Activated CD8-positive, alpha-beta memory T cell treated with anti-CD3 and anti-CD28 coated beads for 4 hours (primary cell): ENCODE measurements around the gene ASS1.

Experiments
- DNase-seq, 2 donors: peaks; one replicate each; pipeline ENCODE4 v3.0.0-alpha.2; 2020; ENCODE audit warnings: low read depth in 2 of 2

Gene ASS1

GRCh38 chr9:130418776-130419175, 26.0 kb upstream of the ASS1 start:
- no peak for DNase-seq

GRCh38 chr9:130419521-130420035, 25.2 kb upstream of the ASS1 start:
- DNase-seq: no peak

GRCh38 chr9:130421154-130421801, 23.5 kb upstream of the ASS1 start:
- no peak for DNase-seq

DNA sequence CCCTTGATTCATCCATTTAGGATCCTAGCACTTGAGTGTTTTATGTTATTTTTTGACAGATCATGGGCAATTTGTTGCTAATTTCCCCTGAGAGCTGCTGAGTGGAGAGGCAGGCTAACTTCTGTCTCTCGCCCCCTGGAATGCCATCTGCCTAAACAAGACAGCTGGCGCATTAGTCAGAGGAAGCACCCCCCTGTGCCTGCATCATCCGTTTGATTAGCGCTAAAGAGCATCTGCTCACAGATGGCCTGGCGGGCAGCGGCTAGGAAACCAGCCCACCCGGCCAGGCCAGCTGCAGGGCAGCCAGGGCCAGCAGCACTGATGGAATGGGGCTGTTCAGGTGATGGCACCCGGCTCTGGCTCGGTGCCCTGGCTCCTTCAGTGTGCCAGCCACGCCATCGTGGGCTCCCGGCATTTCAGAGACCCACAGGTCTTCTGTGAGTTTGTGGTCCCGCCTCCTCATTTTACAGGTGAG, 22.9 kb upstream of the ASS1 start:
- DNase-seq: no peak

GRCh38 chr9:130422546-130422945, 22.2 kb upstream of the ASS1 start:
- no peak for DNase-seq

GRCh38 chr9:130423272-130423671, 21.5 kb upstream of the ASS1 start:
- no peak for DNase-seq

DNA sequence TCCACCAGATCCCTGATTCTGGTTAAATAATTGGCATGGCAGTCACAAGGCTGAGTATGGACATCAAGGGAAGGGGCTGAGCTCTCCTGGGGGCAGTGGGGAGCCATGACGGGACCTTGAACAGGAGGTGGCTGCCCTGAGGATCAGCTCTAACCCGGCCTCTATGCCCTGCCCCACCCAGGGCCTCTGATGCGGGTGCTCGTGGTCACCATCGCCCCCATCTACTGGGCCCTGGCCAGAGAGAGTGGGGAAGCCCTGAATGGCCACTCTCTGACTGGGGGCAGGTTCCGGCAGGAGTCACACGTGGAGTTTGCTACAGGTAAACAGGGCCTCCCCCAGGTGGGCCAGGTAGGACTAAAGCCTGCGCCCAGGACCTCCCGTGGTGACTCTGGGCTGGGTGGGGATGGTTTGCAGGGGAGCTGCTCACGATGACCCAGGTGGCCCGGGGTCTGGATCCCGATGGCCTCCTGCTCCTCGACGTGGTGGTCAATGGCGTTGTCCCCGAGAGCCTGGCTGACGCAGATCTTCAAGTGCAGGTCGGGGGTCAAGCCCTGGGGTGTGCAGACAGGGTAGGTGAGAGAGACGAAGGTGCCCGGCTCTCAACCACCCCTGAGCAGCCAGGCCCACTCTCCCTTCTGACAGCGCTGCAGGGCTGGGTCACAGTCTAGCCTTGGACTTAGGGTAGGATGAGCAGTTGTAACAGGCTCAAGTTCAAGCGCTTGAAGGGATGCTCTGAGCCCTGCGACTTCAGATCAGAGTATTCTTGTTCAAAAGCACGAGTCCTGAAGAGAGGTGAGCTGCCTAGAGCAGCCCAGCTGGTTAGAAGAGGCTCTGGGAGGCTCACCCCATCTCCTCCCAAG, 19.9 kb upstream of the ASS1 start:
- no peak for DNase-seq

- DNase-seq: no peak
Measured at GRCh38 chr9:130425741-130426466, 18.9 kb upstream of the ASS1 start.

DNA sequence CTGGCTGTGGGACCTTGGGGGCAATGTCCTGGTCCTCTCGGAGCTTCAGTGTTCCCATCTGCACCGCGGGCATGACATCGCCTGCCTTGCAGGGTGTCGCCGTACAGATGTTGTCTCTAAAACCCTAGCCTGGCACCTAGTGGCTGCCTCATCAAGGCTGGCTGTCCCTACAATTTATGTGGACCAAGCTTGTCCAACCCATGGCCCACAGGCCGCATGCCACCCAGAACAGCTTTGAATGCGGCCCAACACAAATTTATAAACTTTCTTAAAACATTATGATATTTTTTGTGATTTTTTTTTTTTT, 18.3 kb upstream of the ASS1 start:
- DNase-seq: no peak

GRCh38 chr9:130426883-130427282, 17.9 kb upstream of the ASS1 start:
- DNase-seq: no peak

- DNase-seq: no peak
Measured at GRCh38 chr9:130427326-130427725, 17.4 kb upstream of the ASS1 start.

GRCh38 chr9:130428086-130428665, 16.6 kb upstream of the ASS1 start:
- no peak for DNase-seq

DNA sequence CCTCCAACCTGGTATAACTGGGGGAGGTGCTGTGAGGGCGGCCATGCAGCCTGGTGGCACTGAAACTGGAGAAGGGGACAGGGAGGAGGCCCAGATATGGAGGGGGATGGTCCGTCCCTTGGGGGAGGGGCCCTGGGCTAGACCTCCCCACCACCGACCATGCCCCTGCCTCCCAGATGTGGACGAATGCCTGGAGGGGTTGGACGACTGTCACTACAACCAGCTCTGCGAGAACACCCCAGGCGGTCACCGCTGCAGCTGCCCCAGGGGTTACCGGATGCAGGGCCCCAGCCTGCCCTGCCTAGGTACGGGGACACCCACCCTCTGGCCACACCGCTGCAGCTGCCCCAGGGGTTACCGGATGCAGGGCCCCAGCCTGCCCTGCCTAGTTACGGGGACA, 15.4 kb upstream of the ASS1 start:
- DNase-seq: no peak

DNA sequence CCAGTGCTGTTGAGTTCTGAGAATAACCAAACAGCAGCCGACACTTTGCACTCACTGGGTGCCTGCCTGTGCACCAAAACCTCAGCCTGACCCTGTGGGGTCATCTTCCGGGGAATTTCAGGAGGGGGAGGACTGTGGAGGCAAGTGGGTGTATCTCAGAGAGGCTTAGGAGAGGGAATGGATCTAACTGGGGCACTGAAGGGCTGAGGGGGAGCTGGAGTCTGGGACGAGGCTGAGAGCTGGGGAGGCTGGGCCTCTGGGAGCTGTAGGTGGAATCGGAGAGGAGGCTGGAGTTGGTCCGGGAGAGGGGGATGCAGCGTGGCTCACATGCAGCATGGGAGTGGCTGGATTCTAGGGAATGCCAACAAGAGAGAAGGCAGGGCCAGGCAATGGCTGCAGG, 14.9 kb upstream of the ASS1 start:
- no peak for DNase-seq

GRCh38 chr9:130430232-130430631, 14.5 kb upstream of the ASS1 start:
- DNase-seq: no peak

DNA sequence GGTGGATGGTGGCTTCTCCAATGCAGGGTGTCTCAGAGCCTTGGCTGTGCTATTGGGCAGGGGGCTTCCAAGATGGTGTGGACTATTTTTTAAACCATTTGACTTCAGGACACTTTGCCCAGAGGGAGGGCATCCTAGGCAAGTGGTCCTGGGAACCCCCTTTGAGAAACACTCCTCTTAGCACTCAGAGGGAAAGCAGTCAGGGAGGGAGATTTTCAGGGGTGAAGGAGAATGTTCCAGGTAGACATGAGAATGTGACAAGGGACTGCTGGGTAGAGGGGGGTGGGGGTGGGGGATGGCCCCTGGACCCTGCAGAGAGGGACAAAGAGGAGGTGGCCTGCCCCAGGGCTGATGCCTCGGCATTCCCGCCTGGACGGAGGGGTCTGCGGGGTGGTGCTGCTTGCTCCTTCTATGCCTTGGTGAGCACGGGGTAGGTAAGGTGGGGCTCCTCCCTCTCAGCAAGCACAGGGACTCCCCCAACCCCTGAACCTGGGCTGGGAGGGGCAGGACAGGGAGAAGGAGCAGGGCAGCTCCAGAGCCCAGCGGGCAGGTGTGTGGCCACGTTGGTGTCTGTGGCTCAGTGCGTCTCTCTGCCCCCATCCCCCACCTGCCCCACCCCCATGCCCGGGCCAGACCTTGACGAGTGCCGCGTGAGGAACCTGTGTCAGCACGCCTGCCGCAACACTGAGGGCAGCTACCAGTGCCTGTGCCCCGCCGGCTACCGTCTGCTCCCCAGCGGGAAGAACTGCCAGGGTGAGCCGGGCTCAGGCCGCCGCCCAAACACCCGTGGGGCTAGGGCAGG, 13.8 kb upstream of the ASS1 start:
- no peak for DNase-seq

GRCh38 chr9:130431536-130432303, 13.0 kb upstream of the ASS1 start:
- DNase-seq: no peak

DNA sequence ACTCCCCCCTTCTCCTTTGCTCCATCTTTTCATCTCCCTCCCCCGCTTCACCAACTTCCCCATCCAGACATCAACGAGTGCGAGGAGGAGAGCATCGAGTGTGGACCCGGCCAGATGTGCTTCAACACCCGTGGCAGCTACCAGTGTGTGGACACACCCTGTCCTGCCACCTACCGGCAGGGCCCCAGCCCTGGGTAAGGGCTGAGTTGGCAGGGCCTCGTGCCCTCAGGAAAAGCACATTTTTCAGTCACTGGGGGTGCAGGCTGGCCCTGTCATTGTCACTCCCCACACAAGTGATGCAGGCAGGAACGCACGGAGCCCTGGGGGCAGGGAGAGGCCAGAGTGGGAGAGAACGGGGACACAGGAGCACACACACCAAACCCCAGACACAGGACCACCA, 12.4 kb upstream of the ASS1 start:
- no peak for DNase-seq

DNA sequence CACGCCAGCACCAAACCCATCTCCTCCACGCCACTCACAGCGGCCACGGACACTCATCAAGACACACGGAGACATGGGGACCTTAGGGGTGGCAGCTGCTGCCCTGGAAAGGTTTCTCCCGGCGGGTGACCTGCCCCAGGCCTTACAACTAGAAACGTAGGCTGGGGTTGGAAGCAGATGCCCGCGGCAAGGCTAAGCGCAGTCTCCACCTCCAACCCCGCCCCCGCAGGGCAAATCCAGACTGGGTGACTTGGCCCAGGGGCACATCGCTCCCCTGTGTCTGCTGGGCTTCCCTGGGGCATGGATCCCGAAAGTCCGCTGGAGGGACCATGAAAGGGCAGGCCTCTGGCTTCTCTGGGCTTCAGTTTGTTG, 12.0 kb upstream of the ASS1 start:
- no peak for DNase-seq

DNA sequence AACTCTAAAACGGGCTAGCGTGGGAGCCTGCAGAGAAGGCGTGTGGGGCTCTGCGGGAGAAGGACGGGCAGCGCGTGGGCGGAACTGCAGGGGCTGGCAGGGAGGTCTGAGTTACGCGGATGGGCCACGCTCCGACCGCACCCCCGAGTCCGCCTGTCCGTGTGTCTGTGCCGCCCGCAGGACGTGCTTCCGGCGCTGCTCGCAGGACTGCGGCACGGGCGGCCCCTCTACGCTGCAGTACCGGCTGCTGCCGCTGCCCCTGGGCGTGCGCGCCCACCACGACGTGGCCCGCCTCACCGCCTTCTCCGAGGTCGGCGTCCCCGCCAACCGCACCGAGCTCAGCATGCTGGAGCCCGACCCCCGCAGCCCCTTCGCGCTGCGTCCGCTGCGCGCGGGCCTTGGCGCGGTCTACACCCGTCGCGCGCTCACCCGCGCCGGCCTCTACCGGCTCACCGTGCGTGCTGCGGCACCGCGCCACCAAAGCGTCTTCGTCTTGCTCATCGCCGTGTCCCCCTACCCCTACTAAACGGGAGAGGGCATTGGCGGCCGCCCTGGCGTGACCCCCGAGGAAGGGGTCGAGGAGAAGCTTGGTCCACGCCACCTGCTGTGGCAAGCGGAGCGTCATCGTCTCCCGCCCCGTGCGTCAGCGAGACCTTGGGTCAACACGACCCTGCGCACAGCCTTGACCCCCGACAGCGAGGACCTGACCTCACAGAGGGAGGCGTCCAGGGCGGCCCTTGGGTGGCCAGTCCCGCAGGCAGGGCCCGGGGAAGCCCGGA, 11.4 kb upstream of the ASS1 start:
- no peak for DNase-seq
